HL-60 (cell line): ENCODE results near the gene CAMSAP2.

ENCODE experiments used
- DNase-seq, 2 experiments: peaks; one replicate each; pipeline ENCODE4 v3.0.0-alpha.2; 2010 to 2020; ENCODE audit warnings: low read depth in 1 of 2, low spot score in 1 of 2
- H3K27ac ChIP-seq: fragments of 250-450 bp; sonication (Bioruptor Pico); replicated peaks from 2 replicates; pipeline ENCODE4 v1.5.1; 2020; ENCODE audit warnings: mild to moderate bottlenecking, moderate library complexity
- H3K27me3 ChIP-seq: fragments of 250-450 bp; sonication (Bioruptor Pico); 2 replicates; pipeline ENCODE4 v1.5.1; 2021; ENCODE audit warnings: mild to moderate bottlenecking, moderate library complexity; ENCODE audit not compliant: insufficient read depth, poor library complexity, severe bottlenecking
- H3K4me3 ChIP-seq: replicated peaks from 2 replicates; pipeline ENCODE4 v1.5.1; 2011; ENCODE audit warnings: mild to moderate bottlenecking, control low read depth, low read length; ENCODE audit not compliant: insufficient read depth
- CTCF ChIP-seq: IDR thresholded peaks from one replicate; pipeline ENCODE4 v1.5.1; 2011; ENCODE audit warnings: low read length, control low read depth, inconsistent platforms; ENCODE audit not compliant: insufficient read depth
- GABPA ChIP-seq: IDR thresholded peaks from 2 replicates; pipeline ENCODE4 v1.6.1; 2012; ENCODE audit warnings: low read depth
- POLR2AphosphoS5 ChIP-seq: IDR thresholded peaks from 2 replicates; pipeline ENCODE4 v1.6.1; 2012; ENCODE audit warnings: low read depth
- REST ChIP-seq: IDR thresholded peaks from 2 replicates; pipeline ENCODE4 v1.6.1; 2012; ENCODE audit warnings: low read depth; ENCODE audit not compliant: insufficient replicate concordance
- SPI1 ChIP-seq: IDR thresholded peaks from 2 replicates; pipeline ENCODE4 v1.6.1; 2012; ENCODE audit warnings: low read depth, mild to moderate bottlenecking, borderline replicate concordance

Gene CAMSAP2

DNA sequence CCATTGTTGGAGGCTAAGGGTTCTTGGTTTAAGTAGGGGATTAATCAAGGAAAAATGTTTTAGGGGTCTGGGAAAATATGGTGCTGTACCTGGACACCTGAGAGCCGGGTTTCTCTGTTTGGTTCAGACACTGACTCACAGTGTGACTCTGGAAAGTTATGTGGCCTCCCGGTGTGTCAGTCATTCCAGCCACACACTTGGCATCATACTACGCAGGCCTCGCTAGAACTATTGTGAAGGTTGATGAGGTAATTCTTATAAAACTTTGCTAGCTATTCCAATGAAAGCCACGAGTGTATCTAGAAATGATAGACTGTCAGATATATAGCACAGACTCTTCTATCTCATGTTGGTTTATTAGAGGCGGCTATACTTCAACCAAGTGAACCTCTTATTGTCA lies 4.8 kb upstream of the CAMSAP2 start:
- Histone ChIP-seq H3K4me3 (no peak overlapping the region), H3K27ac (no peak overlapping the region), H3K27me3 (peaks cover 4% of the 10 kb centered on the region)
- no peak for DNase-seq
- TF ChIP-seq CTCF (no peak), GABPA (no peak), SPI1 (no peak), REST (no peak), POLR2AphosphoS5 (no peak)

- no peak overlapping the region for H3K27ac ChIP-seq
- peaks cover 33% of the 10 kb centered on the region for H3K27me3 ChIP-seq
- TF ChIP-seq CTCF (no peak), REST (no peak), SPI1 (no peak), GABPA (no peak), POLR2AphosphoS5 (no peak)
- no peak overlapping the region for H3K4me3 ChIP-seq
- no peak for DNase-seq
These were observed 924 bp upstream of the CAMSAP2 start for GRCh38 chr1:200737647-200738291.

- Histone ChIP-seq H3K4me3 (peak overlapping the region; percentile 81), H3K27me3 (peaks cover 35% of the 10 kb centered on the region), H3K27ac (no peak overlapping the region)
- no peak for TF ChIP-seq SPI1
- TF ChIP-seq GABPA = no peak
- TF ChIP-seq POLR2AphosphoS5 = no peak
- no peak for TF ChIP-seq REST
- no peak for TF ChIP-seq CTCF
- peak; percentile 10 to 21 for DNase-seq
These were observed 407 bp downstream of the CAMSAP2 start for GRCh38 chr1:200738949-200739651.
